Suprapubic skin (tissue), 4 donors: ENCODE data around the gene FXYD5.

Experiments used
- EP300 ChIP-seq: sonication (generic); formaldehyde crosslinking; IDR thresholded peaks from one replicate; pipeline ENCODE4 v1.6.1; 2017; ENCODE audit warnings: antibody characterized with exemption
- POLR2A ChIP-seq, 2 donors: fragments of 450-650 bp; IDR thresholded peaks; one replicate each; pipeline ENCODE4 v1.6.1; 2017; ENCODE audit warnings: antibody characterized with exemption in 2 of 2, mild to moderate bottlenecking in 2 of 2, moderate library complexity in 2 of 2
- POLR2AphosphoS5 ChIP-seq, 3 donors: sonication (generic); formaldehyde crosslinking; IDR thresholded peaks; one replicate each; pipeline ENCODE4 v1.6.1; 2017; ENCODE audit warnings: antibody characterized with exemption in 3 of 3
- TF ChIP-seq, protein P1 (sequence below), 2 donors: fragments of 200-600 bp in 1 of 2; fragments of 450-650 bp in 1 of 2; sonication (generic) in 1 of 2; IDR thresholded peaks; one replicate each; pipeline ENCODE4 v1.5.1; 2016 to 2019; ENCODE audit warnings: antibody characterized with exemption in 2 of 2, mild to moderate bottlenecking in 1 of 2, moderate library complexity in 1 of 2

DNA sequence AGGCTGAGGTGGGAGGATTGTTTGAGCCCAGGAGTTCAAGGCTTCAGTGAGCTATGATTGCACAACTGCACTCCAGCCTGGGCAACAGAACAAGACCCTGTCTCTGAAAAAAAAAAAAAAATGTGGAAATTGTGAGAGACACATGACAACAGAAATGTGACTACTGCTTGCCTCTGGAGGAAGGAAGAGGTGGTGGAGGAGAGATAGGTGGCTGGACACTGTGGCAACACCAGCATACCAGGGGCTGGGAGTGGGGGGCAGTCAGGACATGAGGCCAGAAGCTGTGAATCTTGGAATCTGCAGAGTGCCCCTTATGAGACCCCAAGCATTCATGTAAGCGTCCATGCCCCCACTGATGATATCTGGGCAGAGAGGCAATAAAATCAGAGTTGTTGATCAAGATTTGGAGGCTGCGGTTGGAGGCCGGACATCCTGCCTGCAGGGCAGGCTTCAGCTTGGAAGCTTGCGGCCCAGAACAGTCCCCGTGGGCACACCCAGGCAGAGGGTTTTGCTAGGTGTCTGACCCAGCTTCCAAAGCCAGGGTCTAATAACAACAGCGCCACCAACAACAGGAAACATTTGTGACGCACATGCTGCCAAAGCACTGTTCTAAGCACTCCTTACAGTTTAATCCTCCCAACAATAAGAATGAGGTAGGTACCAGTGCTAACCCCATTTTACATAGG lies 57.2 kb downstream of the FXYD5 start:
- TF ChIP-seq, protein P1, sequence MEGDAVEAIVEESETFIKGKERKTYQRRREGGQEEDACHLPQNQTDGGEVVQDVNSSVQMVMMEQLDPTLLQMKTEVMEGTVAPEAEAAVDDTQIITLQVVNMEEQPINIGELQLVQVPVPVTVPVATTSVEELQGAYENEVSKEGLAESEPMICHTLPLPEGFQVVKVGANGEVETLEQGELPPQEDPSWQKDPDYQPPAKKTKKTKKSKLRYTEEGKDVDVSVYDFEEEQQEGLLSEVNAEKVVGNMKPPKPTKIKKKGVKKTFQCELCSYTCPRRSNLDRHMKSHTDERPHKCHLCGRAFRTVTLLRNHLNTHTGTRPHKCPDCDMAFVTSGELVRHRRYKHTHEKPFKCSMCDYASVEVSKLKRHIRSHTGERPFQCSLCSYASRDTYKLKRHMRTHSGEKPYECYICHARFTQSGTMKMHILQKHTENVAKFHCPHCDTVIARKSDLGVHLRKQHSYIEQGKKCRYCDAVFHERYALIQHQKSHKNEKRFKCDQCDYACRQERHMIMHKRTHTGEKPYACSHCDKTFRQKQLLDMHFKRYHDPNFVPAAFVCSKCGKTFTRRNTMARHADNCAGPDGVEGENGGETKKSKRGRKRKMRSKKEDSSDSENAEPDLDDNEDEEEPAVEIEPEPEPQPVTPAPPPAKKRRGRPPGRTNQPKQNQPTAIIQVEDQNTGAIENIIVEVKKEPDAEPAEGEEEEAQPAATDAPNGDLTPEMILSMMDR (IDR thresholded peaks at IDR 0.05), result no peak
- TF ChIP-seq POLR2A (IDR thresholded peaks at IDR 0.05) (no peak), EP300 (no peak), POLR2AphosphoS5 (IDR thresholded peaks at IDR 0.05) (no peak)
